ENCODE data around the gene LTV1. TPM values are rescaled to one million over a fixed set of nuclear protein-coding genes. Genes with fewer than 3 reads are reported as not detected.
"Not testable (repeated sequence)": the region's sequence is repeated elsewhere in the genome, so short reads cannot be mapped to it uniquely, and the experiment has no call there.

The LTV1 gene, protein sequence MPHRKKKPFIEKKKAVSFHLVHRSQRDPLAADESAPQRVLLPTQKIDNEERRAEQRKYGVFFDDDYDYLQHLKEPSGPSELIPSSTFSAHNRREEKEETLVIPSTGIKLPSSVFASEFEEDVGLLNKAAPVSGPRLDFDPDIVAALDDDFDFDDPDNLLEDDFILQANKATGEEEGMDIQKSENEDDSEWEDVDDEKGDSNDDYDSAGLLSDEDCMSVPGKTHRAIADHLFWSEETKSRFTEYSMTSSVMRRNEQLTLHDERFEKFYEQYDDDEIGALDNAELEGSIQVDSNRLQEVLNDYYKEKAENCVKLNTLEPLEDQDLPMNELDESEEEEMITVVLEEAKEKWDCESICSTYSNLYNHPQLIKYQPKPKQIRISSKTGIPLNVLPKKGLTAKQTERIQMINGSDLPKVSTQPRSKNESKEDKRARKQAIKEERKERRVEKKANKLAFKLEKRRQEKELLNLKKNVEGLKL
- total RNA-seq, result 10 to 100 TPM; 22.5 to 35.7 TPM

DNA sequence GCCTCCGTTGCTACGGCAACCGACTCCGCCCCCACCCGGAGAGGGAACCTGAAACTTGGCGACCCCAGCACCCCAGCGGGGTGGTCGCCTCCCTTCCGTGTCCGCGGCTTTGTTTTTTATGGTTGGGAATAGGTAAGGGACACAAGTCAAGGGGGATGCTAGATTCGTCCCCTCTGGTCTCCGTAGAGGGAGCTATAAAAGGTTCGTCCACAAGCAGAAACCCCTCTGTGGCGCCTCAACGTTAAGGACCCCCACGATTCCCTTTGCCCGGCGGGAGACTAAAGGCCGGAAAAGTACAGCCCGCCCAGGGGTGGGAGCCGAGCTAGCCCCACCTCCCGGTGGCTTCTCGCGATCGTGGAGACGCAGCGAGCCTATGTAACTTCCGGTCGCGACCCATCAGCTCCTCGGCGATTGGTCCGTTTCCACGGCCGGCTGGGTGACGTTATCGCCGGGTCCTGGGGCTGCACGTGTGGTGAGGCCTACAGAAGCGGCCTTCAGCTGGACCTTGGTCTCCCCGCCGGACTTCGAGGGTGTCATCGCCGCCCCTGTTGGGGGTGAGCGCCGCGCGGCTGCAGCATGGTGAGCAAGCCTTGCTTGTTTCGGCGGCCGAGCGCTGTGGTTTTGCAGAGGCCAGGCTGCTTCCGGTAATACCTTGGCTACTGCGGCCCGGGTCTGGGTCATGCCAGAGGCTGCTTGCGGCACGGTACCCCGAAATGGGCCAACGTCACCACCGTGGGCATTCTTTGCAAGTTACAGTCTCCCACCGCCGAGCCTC is at the start of gene LTV1:
LTV1 (plus strand) TSS at position 437 of the 775 bp plus-strand sequence; CDS start at position 577, 140 bp downstream.
- Mint-ChIP-seq H3K9me3 (ENCODE audit: low read depth) (no peaks in the 10 kb centered on the region), H3K27me3 (no peaks in the 10 kb centered on the region), H3K4me3 (peak within 1 kb of the TSS; percentile 96), H3K27ac (peak within 1 kb of the TSS; percentile 95), H3K36me3 (peaks cover 32% of the 10 kb centered on the region), H3K4me1 (peaks cover 23% of the 10 kb centered on the region)
- ATAC-seq, result peak; percentile 97
- CTCF ChIA-PET, result interaction anchor here (0.6 to 3.5 kb wide), 8 partner anchors 22 to 1368 kb away, joined by 3 to 17 read pairs (median 4); partner anchors contain the start of gene FUCA2
- peak; percentile 96 for DNase-seq

DNA sequence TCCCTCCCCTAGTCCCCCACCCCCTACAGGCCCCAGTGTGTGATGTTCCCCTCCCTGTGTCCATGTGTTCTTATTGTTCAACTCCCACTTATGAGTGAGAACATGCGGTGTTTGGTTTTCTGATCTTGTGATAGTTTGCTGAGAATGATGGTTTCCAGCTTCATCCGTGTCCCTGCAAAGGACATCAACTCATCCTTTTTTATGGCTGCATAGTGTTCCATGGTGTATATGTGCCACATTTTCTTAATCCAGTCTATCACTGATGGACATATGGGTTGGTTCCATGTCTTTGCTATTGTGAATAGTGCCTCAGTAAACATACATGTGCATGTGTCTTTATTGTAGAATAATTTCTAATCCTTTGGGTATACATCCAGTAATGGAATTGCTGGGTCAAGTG is 46.6 kb upstream of the LTV1 start:
- CTCF ChIA-PET; DNase-seq; ATAC-seq; H3K27ac Mint-ChIP-seq; H3K4me1 Mint-ChIP-seq; H3K27me3 Mint-ChIP-seq; H3K9me3 Mint-ChIP-seq (ENCODE audit: low read depth); H3K4me3 Mint-ChIP-seq: not testable (repeated sequence)
- H3K36me3 Mint-ChIP-seq, result peaks cover 47% of the 10 kb centered on the region

DNA sequence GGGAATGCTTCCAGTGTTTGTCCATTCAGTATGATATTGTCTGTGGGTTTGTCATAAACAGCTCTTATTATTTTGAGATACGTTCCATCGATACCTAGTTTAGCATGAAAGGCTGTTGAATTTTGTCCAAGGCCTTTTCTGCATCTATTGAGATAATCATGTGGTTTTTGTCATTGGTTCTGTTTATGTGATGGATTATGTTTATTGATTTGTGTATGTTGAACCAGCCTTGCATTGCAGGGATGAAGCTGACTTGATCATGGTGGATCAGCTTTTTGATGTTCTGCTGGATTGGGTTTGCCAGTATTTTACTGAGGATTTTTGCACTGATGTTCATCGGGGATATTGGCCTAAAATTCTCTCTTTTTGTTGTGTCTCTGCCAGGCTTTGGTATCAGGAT is 44.7 kb upstream of the LTV1 start:
- H3K27ac Mint-ChIP-seq; H3K27me3 Mint-ChIP-seq; H3K4me3 Mint-ChIP-seq; ATAC-seq; H3K4me1 Mint-ChIP-seq; DNase-seq; CTCF ChIA-PET; H3K9me3 Mint-ChIP-seq (ENCODE audit: low read depth): not testable (repeated sequence)
- H3K36me3 Mint-ChIP-seq, result peaks cover 44% of the 10 kb centered on the region

DNA sequence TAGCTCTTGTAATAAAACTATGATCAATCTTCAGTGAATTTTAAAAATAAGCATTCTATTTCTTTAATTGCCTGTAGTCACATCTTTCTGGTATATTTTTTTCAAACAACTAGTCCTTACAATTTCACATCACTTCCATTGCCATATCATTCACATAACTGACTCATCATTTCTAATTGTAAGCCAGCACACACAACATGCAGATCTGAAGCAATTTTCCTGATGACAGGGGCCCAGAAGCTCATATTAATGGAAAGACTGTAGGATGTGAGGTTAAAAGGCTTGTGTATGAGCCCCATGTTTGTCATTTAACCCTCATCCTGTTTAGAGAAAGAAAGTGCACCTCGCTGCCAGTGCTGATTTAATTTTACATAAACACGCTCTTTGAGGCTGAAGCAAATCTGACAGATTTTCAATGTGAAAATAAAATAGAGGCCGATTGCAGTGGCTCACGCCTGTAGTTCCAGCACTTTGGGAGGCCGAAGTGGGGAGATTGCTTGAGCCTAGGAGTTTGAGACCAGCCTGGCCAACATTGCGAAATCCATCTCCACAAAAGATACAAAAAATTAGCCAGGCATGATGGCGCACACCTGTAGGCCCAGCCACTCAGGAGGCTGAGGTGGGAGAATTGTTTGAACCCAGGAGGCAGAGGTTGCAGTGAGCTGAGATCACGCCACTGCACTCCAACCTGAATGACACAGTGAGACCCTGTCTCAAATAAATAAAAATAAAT is 40.1 kb upstream of the LTV1 start:
- H3K9me3 Mint-ChIP-seq (ENCODE audit: low read depth), result peaks cover 2% of the 10 kb centered on the region
- no peak for ATAC-seq
- DNase-seq, result no peak
- H3K4me3 Mint-ChIP-seq, result no peak overlapping the region
- peaks cover 36% of the 10 kb centered on the region for H3K36me3 Mint-ChIP-seq
- H3K27me3 Mint-ChIP-seq, result no peaks in the 10 kb centered on the region
- no peak overlapping the region for H3K27ac Mint-ChIP-seq
- peaks cover 18% of the 10 kb centered on the region for H3K4me1 Mint-ChIP-seq
- CTCF ChIA-PET, result no interaction called here

DNA sequence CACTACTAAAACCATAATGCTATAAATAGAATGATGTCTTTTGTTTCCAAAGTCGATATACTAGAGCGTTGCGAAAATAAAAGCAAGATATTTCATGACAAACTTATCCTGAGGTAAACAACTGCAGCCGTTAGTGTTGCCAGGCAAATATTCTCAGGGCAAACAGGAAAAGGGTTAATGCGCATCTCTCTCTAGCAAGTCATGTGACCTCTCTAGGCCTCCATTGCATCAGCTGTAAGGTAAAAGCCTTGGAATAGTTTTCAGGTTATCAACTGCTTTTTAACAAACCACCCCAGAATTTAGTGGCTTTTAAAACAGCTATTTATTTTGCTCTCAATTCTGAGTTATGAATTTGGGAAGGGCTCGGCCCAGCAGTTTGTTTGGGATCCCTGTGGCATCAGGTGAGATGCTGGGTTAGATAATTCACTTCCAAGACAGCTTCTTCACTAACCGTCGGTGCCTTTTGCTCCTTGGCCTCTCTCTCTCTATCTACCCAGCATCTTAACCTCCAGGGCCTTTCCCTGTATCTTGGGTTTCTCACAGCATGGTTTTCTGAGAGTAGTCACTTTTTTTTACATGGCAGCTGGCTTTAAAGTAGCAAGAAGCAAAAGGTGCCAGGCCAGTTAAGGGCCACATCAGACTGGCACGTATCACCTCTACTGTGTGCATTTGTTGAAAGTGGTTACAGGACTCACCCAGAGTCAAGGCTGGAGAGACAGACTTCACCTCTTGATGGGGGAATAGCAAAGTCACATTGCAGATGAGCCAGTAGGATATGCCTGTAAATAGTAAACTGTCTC is 39.2 kb upstream of the LTV1 start:
- Mint-ChIP-seq H3K9me3 (ENCODE audit: low read depth) (peaks cover 2% of the 10 kb centered on the region), H3K27me3 (no peaks in the 10 kb centered on the region), H3K4me1 (peaks cover 18% of the 10 kb centered on the region), H3K27ac (no peak overlapping the region), H3K4me3 (no peak overlapping the region), H3K36me3 (peaks cover 30% of the 10 kb centered on the region)
- CTCF ChIA-PET, result no interaction called here
- no peak for ATAC-seq
- no peak for DNase-seq

DNA sequence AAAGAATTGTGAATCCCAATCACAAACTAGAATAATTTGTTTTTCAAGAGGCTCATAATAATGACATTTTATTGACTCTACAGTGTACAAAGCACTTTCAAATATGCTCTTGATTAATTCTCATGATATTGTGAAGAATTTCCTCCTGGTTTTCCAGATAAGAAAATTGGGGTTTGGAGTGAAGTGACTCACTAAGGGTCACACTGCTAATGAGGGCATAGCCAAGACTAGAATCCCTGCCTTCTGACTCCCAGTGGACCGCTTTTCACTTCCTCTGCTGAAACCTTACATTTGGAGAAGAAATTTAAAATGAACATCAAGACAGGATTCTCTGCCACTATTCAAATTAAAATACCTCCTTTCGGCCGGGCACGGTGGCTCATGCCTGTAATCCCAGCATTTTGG is 38.3 kb upstream of the LTV1 start:
- H3K27me3 Mint-ChIP-seq, result no peaks in the 10 kb centered on the region
- H3K36me3 Mint-ChIP-seq, result peaks cover 26% of the 10 kb centered on the region
- H3K4me3 Mint-ChIP-seq, result no peak overlapping the region
- peaks cover 18% of the 10 kb centered on the region for H3K4me1 Mint-ChIP-seq
- DNase-seq (no peak), ATAC-seq (no peak)
- H3K9me3 Mint-ChIP-seq (ENCODE audit: low read depth), result no peaks in the 10 kb centered on the region
- CTCF ChIA-PET, result no interaction called here
- H3K27ac Mint-ChIP-seq, result no peak overlapping the region

DNA sequence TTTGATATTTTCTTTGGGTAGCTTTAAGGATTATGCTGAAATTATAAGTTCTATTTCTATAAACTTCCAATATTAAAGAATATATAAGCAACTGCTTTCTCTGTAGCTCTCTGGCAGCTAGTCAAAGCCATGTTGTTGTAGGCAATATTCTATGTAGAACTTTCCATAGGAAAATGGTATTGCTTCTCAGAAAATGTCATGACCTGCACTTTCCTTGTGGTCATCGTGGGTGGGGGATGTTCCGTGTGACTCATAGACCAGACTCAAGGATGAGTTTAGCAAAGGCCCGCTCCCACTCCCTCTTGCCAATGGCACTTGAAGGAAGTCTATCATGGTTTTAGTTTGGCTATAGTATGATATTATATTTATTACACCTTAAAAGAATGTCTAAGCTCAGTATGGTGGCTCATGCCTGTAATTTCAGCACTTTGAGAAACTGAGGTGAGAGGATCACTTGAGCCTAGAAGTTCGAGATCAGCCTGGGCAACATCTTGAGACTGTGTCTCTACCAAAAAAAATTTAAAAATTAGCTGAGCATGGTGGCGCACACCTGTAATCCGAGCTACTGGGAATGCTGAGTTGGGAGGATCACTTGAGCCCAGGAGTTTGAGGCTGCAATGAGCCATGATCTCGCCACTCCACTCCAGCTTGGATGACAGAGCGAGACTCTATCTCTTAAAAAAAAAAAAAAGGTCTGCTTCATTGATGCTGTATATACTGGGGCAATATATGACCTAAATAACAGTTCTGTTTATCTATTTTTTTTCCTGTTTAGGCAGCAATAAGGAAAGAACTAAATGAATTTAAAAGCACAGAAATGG is 36.6 kb upstream of the LTV1 start:
- DNase-seq, result peak; percentile 67
- H3K27ac Mint-ChIP-seq, result no peak overlapping the region

DNA sequence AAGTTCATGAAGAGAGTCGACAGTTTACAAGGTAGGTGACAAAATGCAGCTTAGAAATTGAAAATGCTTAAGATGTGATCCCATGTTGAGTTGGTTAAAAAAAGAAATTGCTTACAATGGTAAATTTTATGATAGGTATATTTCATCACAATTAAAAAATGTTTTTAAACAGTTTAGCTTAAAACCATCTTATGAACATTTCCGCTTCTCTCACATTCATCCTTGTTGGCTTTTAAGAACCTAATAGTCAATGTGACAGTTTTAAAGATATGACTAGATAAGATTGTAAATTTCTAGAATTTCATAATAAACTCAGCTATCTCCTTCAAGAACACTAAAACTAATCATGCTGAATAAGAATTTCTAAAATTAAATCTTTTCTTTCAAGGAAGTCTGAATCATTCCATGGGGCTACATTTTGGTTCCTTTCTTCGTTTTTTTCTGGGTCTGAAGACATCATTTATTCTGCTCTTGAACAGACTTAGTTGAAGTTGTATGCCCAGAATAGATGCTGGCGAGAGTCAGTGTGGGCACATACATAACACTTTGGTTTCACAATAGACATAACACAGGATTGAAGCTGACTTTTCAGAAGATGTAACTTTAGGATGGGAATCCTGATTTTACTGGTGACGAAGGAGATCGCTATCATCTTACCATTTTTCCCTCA is 35.9 kb upstream of the LTV1 start:
- no peak overlapping the region for H3K4me3 Mint-ChIP-seq
- peaks cover 12% of the 10 kb centered on the region for H3K36me3 Mint-ChIP-seq
- no peak for DNase-seq
- no peak overlapping the region for H3K27ac Mint-ChIP-seq
- ATAC-seq, result no peak
- H3K27me3 Mint-ChIP-seq, result no peaks in the 10 kb centered on the region
- CTCF ChIA-PET, result interaction anchor here (1.4 kb wide), 1 partner anchor 15 kb away, joined by 3 read pairs; no protein-coding TSS in a partner anchor
- H3K9me3 Mint-ChIP-seq (ENCODE audit: low read depth), result no peaks in the 10 kb centered on the region
- peaks cover 18% of the 10 kb centered on the region for H3K4me1 Mint-ChIP-seq

More for the DNA sequence above, 36.6 kb upstream of the LTV1 start:
- CTCF ChIA-PET, result interaction anchor here (0.8 to 1.4 kb wide), 2 partner anchors 16 to 19 kb away, joined by 3 read pairs; no protein-coding TSS in a partner anchor
- Mint-ChIP-seq H3K36me3 (peaks cover 17% of the 10 kb centered on the region), H3K27me3 (no peaks in the 10 kb centered on the region), H3K9me3 (ENCODE audit: low read depth) (no peaks in the 10 kb centered on the region), H3K4me3 (no peak overlapping the region), H3K4me1 (peaks cover 18% of the 10 kb centered on the region)
- peak; percentile 49 for ATAC-seq

DNA sequence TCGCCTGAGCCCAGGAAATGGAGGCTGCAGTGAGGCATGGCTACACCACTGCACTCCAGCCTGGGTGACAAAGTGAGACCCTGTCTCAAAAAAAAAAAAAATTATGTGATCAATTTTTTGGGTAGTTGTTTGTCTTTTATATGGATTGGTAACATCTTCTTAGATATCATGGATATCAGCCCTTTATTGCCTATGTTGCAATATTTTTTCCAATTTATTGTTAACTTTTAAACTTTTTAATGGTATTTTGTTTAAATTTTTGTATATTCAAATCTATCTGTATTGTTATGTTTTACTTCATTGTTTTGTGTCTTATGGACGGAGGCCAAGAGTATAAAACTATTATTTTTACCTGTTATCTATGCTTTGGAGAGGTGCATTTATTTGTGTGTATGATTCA is 32.4 kb upstream of the LTV1 start:
- CTCF ChIA-PET, result interaction anchor here (1.2 kb wide), 1 partner anchor 12 kb away, joined by 3 read pairs; no protein-coding TSS in a partner anchor
- DNase-seq (no peak), ATAC-seq (no peak)
- Mint-ChIP-seq H3K9me3 (ENCODE audit: low read depth) (peaks cover 2% of the 10 kb centered on the region), H3K4me3 (no peak overlapping the region), H3K36me3 (peaks cover 10% of the 10 kb centered on the region), H3K4me1 (peaks cover 13% of the 10 kb centered on the region), H3K27ac (no peak overlapping the region), H3K27me3 (no peaks in the 10 kb centered on the region)

DNA sequence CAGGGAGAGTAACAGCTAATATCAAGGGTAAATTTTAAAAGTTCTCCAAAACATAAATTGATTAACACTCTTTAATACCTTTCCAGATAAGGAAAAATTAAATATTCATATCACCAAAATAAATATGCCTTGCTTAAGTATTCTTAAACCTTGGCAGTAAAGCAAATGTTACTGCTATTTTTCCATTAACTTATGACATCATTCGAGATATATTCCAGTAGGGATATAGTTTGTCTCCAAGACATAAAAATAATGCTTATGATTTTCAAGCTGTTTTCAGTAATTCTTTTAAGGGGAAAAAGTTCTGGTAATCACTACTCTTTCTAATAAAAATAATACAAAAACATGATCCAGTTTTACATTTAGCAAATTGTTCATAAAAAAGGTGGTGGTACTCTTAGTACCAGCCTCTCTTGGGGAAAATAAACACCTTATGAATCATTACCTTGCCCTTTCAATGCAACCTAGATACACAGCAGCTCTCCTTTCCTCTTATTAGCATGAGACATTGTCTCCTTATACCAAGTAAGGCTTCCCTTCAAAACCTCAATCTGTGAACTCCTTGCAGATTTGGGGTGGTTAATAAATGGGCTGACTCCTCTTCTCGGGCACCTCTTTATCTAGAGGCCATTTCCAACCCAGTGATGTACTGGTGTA is 31.5 kb upstream of the LTV1 start:
- H3K4me1 Mint-ChIP-seq, result peaks cover 8% of the 10 kb centered on the region
- no peaks in the 10 kb centered on the region for H3K27me3 Mint-ChIP-seq
- ATAC-seq, result no peak
- no peak for DNase-seq
- no peak overlapping the region for H3K4me3 Mint-ChIP-seq
- H3K27ac Mint-ChIP-seq, result no peak overlapping the region
- peaks cover 10% of the 10 kb centered on the region for H3K36me3 Mint-ChIP-seq
- peaks cover 2% of the 10 kb centered on the region for H3K9me3 Mint-ChIP-seq (ENCODE audit: low read depth)
- CTCF ChIA-PET, result interaction anchor here (1.2 kb wide), 1 partner anchor 12 kb away, joined by 3 read pairs; no protein-coding TSS in a partner anchor

DNA sequence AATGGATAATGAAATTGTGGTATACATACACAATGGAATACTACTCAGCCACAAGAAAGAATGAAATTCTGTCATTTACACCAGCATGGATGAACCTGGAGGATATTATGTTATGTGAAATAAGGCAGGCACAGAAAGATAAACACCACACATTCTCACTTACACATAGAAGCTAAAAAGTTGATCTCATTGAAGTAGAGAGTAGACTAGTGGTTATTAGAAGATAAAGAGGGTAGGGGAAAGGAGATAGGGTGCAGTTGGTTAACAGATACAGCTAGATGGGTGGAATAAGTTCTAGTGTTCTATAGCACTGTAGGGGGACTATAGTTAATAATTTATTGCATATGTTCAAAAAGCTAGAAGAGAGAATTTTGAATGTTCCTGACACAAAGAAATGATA is 25.5 kb upstream of the LTV1 start:
- CTCF ChIA-PET, result interaction anchor here (1.7 kb wide), 1 partner anchor 24 kb away, joined by 3 read pairs; no protein-coding TSS in a partner anchor
- Mint-ChIP-seq H3K27ac (no peak overlapping the region), H3K4me3 (no peak overlapping the region), H3K27me3 (no peaks in the 10 kb centered on the region), H3K36me3 (peaks cover 2% of the 10 kb centered on the region), H3K9me3 (ENCODE audit: low read depth) (peaks cover 2% of the 10 kb centered on the region), H3K4me1 (no peaks in the 10 kb centered on the region)
- DNase-seq (no peak), ATAC-seq (no peak)
